GM19372 (cell line): ENCODE results near the gene SMARCE1.

Experiments
- ATAC-seq: cut with Tn5 transposase; IDR thresholded peaks from one replicate; pipeline ENCODE4 v1.9.1; 2021; ENCODE audit warnings: mild to moderate bottlenecking, low read depth, moderate library complexity; ENCODE audit not compliant: unreplicated experiment

Gene SMARCE1

GRCh38 chr17:40647624-40648383 lies at the start of gene SMARCE1:
TSS of gene SMARCE1 (minus strand) at chr17:40647818. CDS start at chr17:40645802, 2,016 bp downstream.
- ATAC-seq = peak; percentile 61

GRCh38 chr17:40697297-40697696 lies 49.7 kb upstream of the SMARCE1 start:
- ATAC-seq = no peak

GRCh38 chr17:40696651-40697072 lies 49.0 kb upstream of the SMARCE1 start:
- no peak for ATAC-seq

GRCh38 chr17:40695874-40696472 lies 48.4 kb upstream of the SMARCE1 start:
- ATAC-seq = no peak

GRCh38 chr17:40694584-40694983 lies 47.0 kb upstream of the SMARCE1 start:
- no peak for ATAC-seq

- no peak for ATAC-seq
Observed at GRCh38 chr17:40687106-40687505, 39.5 kb upstream of the SMARCE1 start.

GRCh38 chr17:40686192-40686591 lies 38.6 kb upstream of the SMARCE1 start:
- ATAC-seq = no peak

GRCh38 chr17:40680998-40681397 lies 33.4 kb upstream of the SMARCE1 start:
- ATAC-seq = no peak

- ATAC-seq = no peak
Observed at GRCh38 chr17:40679523-40679907, 31.9 kb upstream of the SMARCE1 start.

GRCh38 chr17:40678902-40679522 lies 31.4 kb upstream of the SMARCE1 start:
- no peak for ATAC-seq

- no peak for ATAC-seq
Observed at GRCh38 chr17:40675905-40676304, 28.3 kb upstream of the SMARCE1 start.

- no peak for ATAC-seq
Observed at GRCh38 chr17:40672654-40673053, 25.0 kb upstream of the SMARCE1 start.

- ATAC-seq = no peak
Observed at GRCh38 chr17:40671282-40671681, 23.7 kb upstream of the SMARCE1 start.

- no peak for ATAC-seq
Observed at GRCh38 chr17:40666331-40666730, 18.7 kb upstream of the SMARCE1 start.

- no peak for ATAC-seq
Observed at GRCh38 chr17:40664582-40665333, 17.1 kb upstream of the SMARCE1 start, which contains the start of gene KRT222. TSS of gene KRT222 (minus strand) at chr17:40665177. CDS start at chr17:40665099, 78 bp downstream.

- ATAC-seq = no peak
Observed at GRCh38 chr17:40663252-40663651, 15.6 kb upstream of the SMARCE1 start.

- ATAC-seq = no peak
Observed at GRCh38 chr17:40659911-40660310, 12.3 kb upstream of the SMARCE1 start.

- no peak for ATAC-seq
Observed at GRCh38 chr17:40658396-40658795, 10.8 kb upstream of the SMARCE1 start.

GRCh38 chr17:40651939-40652338 lies 4.3 kb upstream of the SMARCE1 start:
- ATAC-seq = no peak

GRCh38 chr17:40648384-40648968 lies 858 bp upstream of the SMARCE1 start:
- ATAC-seq = peak; percentile 21
